HepG2 (cell line): ENCODE results near the gene MOB3C. TPM values are rescaled to one million over a fixed set of nuclear protein-coding genes. Genes with fewer than 3 reads are reported as not detected.

ENCODE experiments used
- ATAC-seq: fragments of 200-7000 bp; cut with Tn5 transposase; 3 replicates; pipeline ENCODE4 v1.9.1; 2020; ENCODE audit warnings: mild to moderate bottlenecking, moderate library complexity
- BruUV-seq: library from RNA; stranded (reverse); fragments of 400-500 nt; replicated peaks from 2 replicates; lab custom pipeline; 2021; lab: Mats Ljungman, UMichigan
- CTCF ChIA-PET: fragments of 300-600 bp; formaldehyde crosslinking; extraction: SDS; loops from one replicate; lab custom pipeline; 2021; ENCODE audit warnings: low total read pairs, inconsistent platforms, low intra/inter-chr PET ratio; lab: Yijun Ruan, JAX
- POLR2A ChIA-PET: fragments of 350-600 bp; sonication (Branson Sonifier 250); formaldehyde crosslinking; loops from one replicate; lab custom pipeline; 2020; ENCODE audit warnings: antibody characterized with exemption, inconsistent platforms; lab: Yijun Ruan, JAX
- DNase-seq: peaks from one replicate; pipeline ENCODE4 v3.0.0-alpha.2; 2015; ENCODE audit warnings: low spot score
- FAIRE-seq: peaks from 3 replicates; lab custom pipeline; 2011; peaks lifted over from hg19 to GRCh38; lab: Jason Lieb, UNC
- H2AFZ ChIP-seq: one replicate; pipeline ENCODE4 v1.6.1; 2011; ENCODE audit warnings: low read length, inconsistent platforms
- H3K27ac ChIP-seq: fragments of 300-600 bp; 3 replicates; pipeline ENCODE4 v1.8.0; 2011; ENCODE audit warnings: mixed run types, mild to moderate bottlenecking, mixed read lengths, low read length, inconsistent platforms; ENCODE audit not compliant: insufficient read depth; ENCODE audit errors: extremely low read length
- H3K27me3 ChIP-seq, 2 experiments: fragments of 200-600 bp in 1 of 2; 2 replicates in 1 of 2; 3 replicates in 1 of 2; pipeline versions ENCODE4 v1.6.0 to v1.8.0; 2011; ENCODE audit warnings: low read length in 2 of 2, mild to moderate bottlenecking in 2 of 2, moderate library complexity in 2 of 2, inconsistent platforms in 1 of 2; ENCODE audit not compliant: insufficient read depth in 2 of 2, control insufficient read depth in 1 of 2
- H3K36me3 ChIP-seq, 2 experiments: fragments of 200-600 bp in 1 of 2; replicated peaks in 1 of 2; 2 replicates in 1 of 2; 3 replicates in 1 of 2; pipeline versions ENCODE4 v1.5.1 to v1.8.0; 2011; ENCODE audit warnings: low read length in 2 of 2, inconsistent platforms in 1 of 2; ENCODE audit not compliant: insufficient read depth in 2 of 2, control insufficient read depth in 1 of 2
- H3K4me1 ChIP-seq: 2 replicates; pipeline ENCODE4 v1.5.1; 2012; ENCODE audit warnings: low read length, inconsistent platforms; ENCODE audit not compliant: insufficient read depth
- H3K4me2 ChIP-seq: 2 replicates; pipeline ENCODE4 v1.6.0; 2011; ENCODE audit warnings: low read depth, low read length, inconsistent platforms
- H3K4me3 ChIP-seq, 3 experiments: fragments of 200-600 bp in 1 of 3; sonication (generic), shearing (Covaris generic) in 1 of 3; replicated peaks in 1 of 3; 2 replicates each; pipeline ENCODE4 v1.5.1; 2011 to 2016; ENCODE audit warnings: low read length in 3 of 3, inconsistent platforms in 2 of 3, low read depth in 2 of 3, mild to moderate bottlenecking in 2 of 3, control low read depth in 1 of 3, mixed read lengths in 1 of 3; ENCODE audit not compliant: insufficient read depth in 1 of 3
- H3K79me2 ChIP-seq: one replicate; pipeline ENCODE4 v1.6.1; 2011; ENCODE audit warnings: low read length, inconsistent platforms; ENCODE audit not compliant: insufficient read depth
- H3K9ac ChIP-seq: 2 replicates; pipeline ENCODE4 v1.6.0; 2011; ENCODE audit warnings: mild to moderate bottlenecking, low read depth, low read length, inconsistent platforms; ENCODE audit not compliant: insufficient read depth
- H3K9me3 ChIP-seq: 2 replicates; pipeline ENCODE4 v1.5.1; 2012; ENCODE audit warnings: mild to moderate bottlenecking, low read length
- H4K20me1 ChIP-seq: 2 replicates; pipeline ENCODE4 v1.6.0; 2011; ENCODE audit warnings: inconsistent platforms, mild to moderate bottlenecking, low read length, moderate library complexity; ENCODE audit not compliant: insufficient read depth
- CBX5 ChIP-seq: sonication (generic); formaldehyde crosslinking; IDR thresholded peaks from 2 replicates; pipeline ENCODE4 v1.4.0; 2020; ENCODE audit warnings: missing genetic modification reagents, borderline replicate concordance
- DZIP1 ChIP-seq: sonication (generic); formaldehyde crosslinking; IDR thresholded peaks from 2 replicates; pipeline ENCODE4 v1.5.0; 2020; ENCODE audit warnings: mild to moderate bottlenecking, missing genetic modification reagents
- FOXK2 ChIP-seq: fragments of 450-650 bp; IDR thresholded peaks from 2 replicates; pipeline ENCODE4 v1.6.1; 2016
- FOXO1 ChIP-seq: sonication (generic); formaldehyde crosslinking; IDR thresholded peaks from 2 replicates; pipeline ENCODE4 v1.4.0; 2020; ENCODE audit warnings: missing genetic modification reagents
- HNF4G ChIP-seq, 2 experiments: sonication (generic) in 1 of 2; formaldehyde crosslinking in 1 of 2; IDR thresholded peaks; 2 replicates each; pipeline versions ENCODE4 v1.4.0 to v1.6.1; 2011 to 2020; ENCODE audit warnings: borderline replicate concordance in 2 of 2, low read depth in 2 of 2, mild to moderate bottlenecking in 2 of 2, low read length in 1 of 2, missing genetic modification reagents in 1 of 2, moderate library complexity in 1 of 2
- MTF1 ChIP-seq: sonication (generic); formaldehyde crosslinking; IDR thresholded peaks from 2 replicates; pipeline ENCODE4 v1.5.0; 2020; ENCODE audit warnings: missing genetic modification reagents
- TFDP2 ChIP-seq: sonication (generic); formaldehyde crosslinking; IDR thresholded peaks from 2 replicates; pipeline ENCODE4 v1.4.0; 2020; ENCODE audit warnings: missing genetic modification reagents
- TMF1 ChIP-seq: sonication (generic); formaldehyde crosslinking; IDR thresholded peaks from 2 replicates; pipeline ENCODE4 v1.8.1; 2022; ENCODE audit warnings: low read depth, missing genetic modification reagents
- ZNF205 ChIP-seq: IDR thresholded peaks from 2 replicates; pipeline ENCODE4 v1.6.1; 2018; ENCODE audit warnings: missing biosample characterization, missing genetic modification reagents
- ZNF253 ChIP-seq: sonication (generic); formaldehyde crosslinking; IDR thresholded peaks from 2 replicates; pipeline ENCODE4 v1.8.0; 2022; ENCODE audit warnings: mild to moderate bottlenecking, missing genetic modification reagents, borderline replicate concordance
- ZNF484 ChIP-seq: sonication (generic); formaldehyde crosslinking; IDR thresholded peaks from 2 replicates; pipeline ENCODE4 v1.5.1; 2020; ENCODE audit warnings: mild to moderate bottlenecking, low read depth, missing genetic modification reagents, borderline replicate concordance
- ZNF501 ChIP-seq: sonication (generic); formaldehyde crosslinking; IDR thresholded peaks from 2 replicates; pipeline ENCODE4 v1.5.1; 2020; ENCODE audit warnings: mild to moderate bottlenecking, moderate library complexity, missing genetic modification reagents
- ZNF761 ChIP-seq: sonication (generic); formaldehyde crosslinking; conservative IDR thresholded peaks from 2 replicates; pipeline ENCODE4 v1.4.0; 2020; ENCODE audit warnings: mild to moderate bottlenecking, missing genetic modification reagents
- WGBS: methylation state at CpG from one replicate; pipeline ENCODE4 v1.1.6; 2017; ENCODE audit warnings: low lambda C conversion rate; 5-methylcytosine and 5-hydroxymethylcytosine counted together
- in situ Hi-C: cut with HindIII; loops from 2 replicates; pipeline ENCODE4 v1.10.0; 2017; ENCODE audit warnings: low pct_unique_long_range_greater_than_20kb; ENCODE audit not compliant: extremely low pct_ligation_motif_present
- intact Hi-C: fragments of 100-400 bp; cut with micrococcal nuclease; formaldehyde crosslinking; loops from one replicate; pipeline ENCODE4 v1.10.0; 2022; ENCODE audit not compliant: unreplicated experiment
- polyA plus RNA-seq, 8 experiments: library from polyadenylated mRNA; depleted of rRNA in 3 of 8; stranded (reverse) in 7 of 8; unstranded in 1 of 8; fragments of >200 nt; fragmentation: Illumina TruSeq in 4 of 8; extraction: Trizol in 4 of 8; gene quantifications; 2 replicates each; pipeline versions ENCODE4 v1.2.1 to v1.2.3, GENCODE V29; 2011 to 2016; ENCODE audit warnings: low read depth in 4 of 8, missing spikeins in 1 of 8, mixed read lengths in 1 of 8; ENCODE audit not compliant: insufficient read depth in 1 of 8
- total RNA-seq, 5 experiments: library from RNA; depleted of rRNA; stranded (reverse); fragments of >200 nt; fragmentation: Illumina TruSeq; extraction: Trizol; gene quantifications; 2 replicates each; pipeline ENCODE4 v1.2.3, GENCODE V29; 2016; ENCODE audit warnings: low read depth in 1 of 5

MOB3C gene
- total and polyA plus RNA-seq, 2 of the 13 experiments (the other 11 are each of a cell fraction or from before 2014, with no cell fraction given): 3.5 to 4.1 TPM

DNA sequence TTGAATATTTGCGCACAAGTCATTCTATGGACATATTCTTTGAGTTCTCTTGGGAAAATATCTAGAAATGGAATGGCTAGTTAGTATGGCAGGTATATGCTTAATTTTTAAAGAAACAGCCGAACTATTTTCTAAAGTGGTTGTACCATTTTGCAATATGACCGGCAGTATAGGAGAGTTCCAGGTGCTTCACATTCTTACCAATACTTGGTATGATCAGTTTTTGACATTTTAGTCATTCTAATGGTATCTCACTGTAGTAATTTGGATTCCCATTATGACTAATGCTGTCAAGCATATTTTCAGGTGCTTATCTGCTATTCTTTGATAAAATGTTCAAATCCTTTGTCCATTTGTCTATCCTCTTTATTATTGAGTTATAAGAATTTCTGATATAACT, 31.0 kb upstream of the MOB3C start:
- Histone ChIP-seq H3K4me1 (peaks cover 13% of the 10 kb centered on the region), H3K9me3 (no peaks in the 10 kb centered on the region; the same call in 1 of the 2 replicates), H3K4me2 (no peak overlapping the region), H3K27ac (no peak overlapping the region), H3K27me3 (no peaks in the 10 kb centered on the region; a peak in 1 of 5 replicates), H3K36me3 (peaks cover 3 to 35% of the 10 kb centered on the region in 2 experiments), H3K4me3 (no peak overlapping the region), H3K9ac (no peak overlapping the region), H4K20me1 (no peaks in the 10 kb centered on the region), H3K79me2 (no peaks in the 10 kb centered on the region), H2AFZ (no peak overlapping the region)
- intact Hi-C loops (no loop called here), in situ Hi-C loops (no loop called here)
- ChIA-PET POLR2A (no interaction called here), CTCF (no interaction called here)
- no TSS peak for BruUV-seq
- no peak for FAIRE-seq
- DNase-seq: no peak
- no peak for ATAC-seq
- WGBS: 97% methylated on average over 3 of the region's 3 CpGs
- TF ChIP-seq TMF1 (CRISPR knock-in tag) (no peak), MTF1 (CRISPR knock-in tag) (no peak), TFDP2 (no peak), FOXK2 (no peak), HNF4G (IDR thresholded peaks at IDR 0.05; ENCODE audit: borderline replicate concordance, low read depth, low read length) (no peak), HNF4G (CRISPR knock-in tag; IDR thresholded peaks at IDR 0.05; ENCODE audit: borderline replicate concordance, low read depth) (no peak), CBX5 (CRISPR knock-in tag) (no peak), ZNF253 (CRISPR knock-in tag) (no peak), ZNF761 (CRISPR knock-in tag) (no peak), DZIP1 (CRISPR knock-in tag) (no peak), FOXO1 (CRISPR knock-in tag) (no peak), ZNF205 (CRISPR knock-in tag) (no peak), ZNF484 (CRISPR knock-in tag) (no peak), ZNF501 (CRISPR knock-in tag) (no peak)
- TF ChIP-seq, all 625 proteins: peak for 0
